ENCODE results near the gene DTNA.
A peak's percentile ranks its signal among the peaks of the same experiment; 100 is the strongest.

The DTNA gene

DNA sequence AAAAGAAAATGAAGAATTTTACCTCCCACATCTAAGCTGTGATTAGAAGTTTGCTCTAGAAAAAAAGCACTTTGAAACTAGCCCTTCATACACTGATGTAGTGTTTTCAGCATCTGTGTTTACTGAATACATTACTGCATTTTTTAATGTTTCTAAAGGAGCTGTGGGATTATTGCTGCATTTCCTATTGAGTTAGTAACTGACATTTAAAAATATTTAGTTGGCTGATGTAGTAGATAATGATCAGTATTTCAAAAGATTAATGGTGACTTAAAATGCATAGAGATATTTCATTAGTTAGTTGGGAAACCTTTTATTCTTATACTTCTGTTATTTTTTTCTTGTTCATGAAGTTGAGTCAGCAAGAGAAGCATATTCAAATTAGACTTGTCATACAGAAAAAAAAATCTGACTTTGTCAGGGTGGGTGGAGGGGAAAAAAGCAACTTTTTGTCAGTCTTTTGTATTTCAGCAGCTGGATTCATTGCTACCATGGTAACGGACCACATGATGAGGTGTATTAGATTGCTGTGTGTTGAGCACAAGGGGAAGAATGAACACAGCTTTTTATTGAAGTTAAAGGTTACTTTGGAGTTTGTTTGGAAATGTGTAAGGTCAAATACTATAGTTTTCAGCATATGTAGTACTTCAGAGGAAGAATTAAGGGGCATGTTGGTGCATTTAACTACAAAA lies at the start of gene DTNA:
Gene DTNA, plus strand, starts transcription at position 549 of the 692 bp plus-strand sequence. CDS start 45,679 bp downstream, outside the sequence.
- TF ChIP-seq EGR1 (IDR thresholded peaks at IDR 0.05): no peak
- TF ChIP-seq USF1 (IDR thresholded peaks at IDR 0.05): peak; percentile 54

DNA sequence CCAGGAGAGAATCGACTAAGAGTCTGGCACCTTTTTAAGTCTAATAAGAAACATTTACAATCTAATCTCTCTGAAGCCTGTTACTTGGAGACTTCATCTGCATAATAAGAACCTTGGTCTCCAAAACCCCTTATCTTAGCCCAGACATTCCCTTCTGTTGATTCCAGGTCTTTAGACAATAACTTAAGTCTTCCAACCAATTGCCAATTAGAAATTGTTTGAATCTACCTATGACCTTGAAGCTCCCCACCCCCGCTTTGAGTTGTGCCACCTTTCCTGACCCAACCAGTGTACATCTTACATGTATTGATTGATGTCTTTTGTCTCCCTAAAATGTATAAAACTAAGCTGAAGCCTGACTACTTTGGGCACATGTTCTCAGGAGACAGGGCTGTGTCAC lies 49.5 kb upstream of the DTNA start:
- no peak for TF ChIP-seq USF1 (IDR thresholded peaks at IDR 0.05)
- no peak for TF ChIP-seq EP300 (IDR thresholded peaks at IDR 0.05; ENCODE audit: borderline replicate concordance)
- no peak for TF ChIP-seq RAD21 (IDR thresholded peaks at IDR 0.05; ENCODE audit: low read depth)
- no peak for TF ChIP-seq TEAD4 (IDR thresholded peaks at IDR 0.05)
- no peak for TF ChIP-seq TCF12 (IDR thresholded peaks at IDR 0.05; ENCODE audit: low read depth)
- TF ChIP-seq, protein P1, sequence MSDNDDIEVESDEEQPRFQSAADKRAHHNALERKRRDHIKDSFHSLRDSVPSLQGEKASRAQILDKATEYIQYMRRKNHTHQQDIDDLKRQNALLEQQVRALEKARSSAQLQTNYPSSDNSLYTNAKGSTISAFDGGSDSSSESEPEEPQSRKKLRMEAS (IDR thresholded peaks at IDR 0.05): no peak
- TF ChIP-seq FOXM1 (IDR thresholded peaks at IDR 0.05; ENCODE audit: borderline replicate concordance, low read depth): no peak
- no peak for TF ChIP-seq REST (IDR thresholded peaks at IDR 0.05; ENCODE audit: low read depth)
- TF ChIP-seq ZBTB7A (IDR thresholded peaks at IDR 0.05; ENCODE audit: low read depth): no peak
- TF ChIP-seq CREB1 (IDR thresholded peaks at IDR 0.05; ENCODE audit: low read depth): no peak
- no peak for TF ChIP-seq NFIC (IDR thresholded peaks at IDR 0.05)
- TF ChIP-seq YY1 (IDR thresholded peaks at IDR 0.05; ENCODE audit: low read depth): no peak
- no peak for TF ChIP-seq EGR1 (IDR thresholded peaks at IDR 0.05)
- no peak for TF ChIP-seq TAF1 (IDR thresholded peaks at IDR 0.05; ENCODE audit: low read depth)
- no peak for TF ChIP-seq CEBPB (IDR thresholded peaks at IDR 0.05)

GRCh38 chr18:34661464-34662087 lies 48.5 kb upstream of the DTNA start:
- TF ChIP-seq NFIC (IDR thresholded peaks at IDR 0.05): no peak
- TF ChIP-seq RAD21 (IDR thresholded peaks at IDR 0.05; ENCODE audit: low read depth): peak; percentile 73

DNA sequence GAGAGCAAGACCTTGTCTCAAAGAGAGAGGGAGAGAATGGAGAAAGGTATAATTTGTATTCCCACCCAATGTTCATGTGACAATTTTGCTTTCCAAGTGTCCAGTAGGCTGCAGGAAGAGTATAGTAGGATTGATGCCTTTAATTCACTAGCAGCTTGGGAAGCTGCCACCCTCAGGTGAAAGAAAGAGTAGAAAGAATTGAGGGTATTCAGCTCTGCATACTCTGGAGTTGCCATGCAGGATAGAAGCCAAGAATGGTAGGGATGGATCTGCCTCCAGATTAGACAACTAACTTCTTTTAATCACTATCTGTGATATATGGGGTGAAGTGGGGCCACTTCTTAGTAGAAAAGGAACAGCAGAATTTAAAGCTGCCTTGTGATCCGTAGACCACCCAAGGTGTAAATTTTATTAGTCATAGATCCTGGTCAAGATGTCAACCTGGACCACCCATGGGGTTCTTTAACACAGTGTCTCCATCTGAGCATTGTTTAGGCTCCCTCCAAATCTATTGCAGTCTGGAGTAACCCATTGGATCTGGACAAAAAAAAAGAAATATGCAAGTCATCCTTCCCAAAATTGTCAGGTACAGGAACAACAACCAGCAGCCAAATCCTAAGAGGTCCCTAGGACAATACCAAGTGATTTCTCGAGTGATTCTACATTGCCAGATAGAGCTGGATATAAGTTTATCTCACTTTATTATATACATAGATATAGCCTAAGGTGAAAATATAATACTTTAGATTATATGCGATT lies 33.1 kb upstream of the DTNA start:
- TF ChIP-seq NFIC (IDR thresholded peaks at IDR 0.05) (no peak), REST (IDR thresholded peaks at IDR 0.05; ENCODE audit: low read depth) (no peak), YY1 (IDR thresholded peaks at IDR 0.05; ENCODE audit: low read depth) (no peak), EGR1 (IDR thresholded peaks at IDR 0.05) (no peak), CEBPB (IDR thresholded peaks at IDR 0.05) (no peak), FOXM1 (IDR thresholded peaks at IDR 0.05; ENCODE audit: borderline replicate concordance, low read depth) (no peak), TCF12 (IDR thresholded peaks at IDR 0.05; ENCODE audit: low read depth) (no peak), TEAD4 (IDR thresholded peaks at IDR 0.05) (no peak), USF1 (IDR thresholded peaks at IDR 0.05) (no peak), CREB1 (IDR thresholded peaks at IDR 0.05; ENCODE audit: low read depth) (no peak), TAF1 (IDR thresholded peaks at IDR 0.05; ENCODE audit: low read depth) (no peak), EP300 (IDR thresholded peaks at IDR 0.05; ENCODE audit: borderline replicate concordance) (no peak), RAD21 (IDR thresholded peaks at IDR 0.05; ENCODE audit: low read depth) (no peak), ZBTB7A (IDR thresholded peaks at IDR 0.05; ENCODE audit: low read depth) (no peak)
- TF ChIP-seq, protein P1 (IDR thresholded peaks at IDR 0.05): no peak

- TF ChIP-seq YY1 (IDR thresholded peaks at IDR 0.05; ENCODE audit: low read depth) (no peak), TEAD4 (IDR thresholded peaks at IDR 0.05) (no peak), FOXM1 (IDR thresholded peaks at IDR 0.05; ENCODE audit: borderline replicate concordance, low read depth) (no peak), ZBTB7A (IDR thresholded peaks at IDR 0.05; ENCODE audit: low read depth) (no peak), NFIC (IDR thresholded peaks at IDR 0.05) (no peak), CEBPB (IDR thresholded peaks at IDR 0.05) (no peak), TCF12 (IDR thresholded peaks at IDR 0.05; ENCODE audit: low read depth) (no peak), TAF1 (IDR thresholded peaks at IDR 0.05; ENCODE audit: low read depth) (no peak), EGR1 (IDR thresholded peaks at IDR 0.05) (no peak), CREB1 (IDR thresholded peaks at IDR 0.05; ENCODE audit: low read depth) (no peak), REST (IDR thresholded peaks at IDR 0.05; ENCODE audit: low read depth) (no peak)
- TF ChIP-seq, protein P1 (IDR thresholded peaks at IDR 0.05): no peak
Observed at GRCh38 chr18:34691614-34692013, 18.5 kb upstream of the DTNA start.
